Right lobe of liver (tissue), 4 donors: ENCODE measurements around the gene CTIF.

Experiments used
- POLR2A ChIP-seq: fragments of 450-650 bp; IDR thresholded peaks from one replicate; pipeline ENCODE4 v1.6.1; 2017; ENCODE audit warnings: antibody characterized with exemption, mild to moderate bottlenecking
- TF ChIP-seq, protein P1 (sequence below), 4 donors: fragments of 200-600 bp in 3 of 4; fragments of 450-650 bp in 1 of 4; IDR thresholded peaks; one replicate each; pipeline versions ENCODE4 v1.5.1 to v1.8.0; 2016 to 2022; ENCODE audit warnings: antibody characterized with exemption in 4 of 4, mild to moderate bottlenecking in 2 of 4
- donor health status: DM: no; HTN: no; CAD: no.
- donor health status: DM: no; HTN: no; CAD: no.
- donor health status: DM: no; HTN: yes; CAD: no.

- TF ChIP-seq, protein P1, sequence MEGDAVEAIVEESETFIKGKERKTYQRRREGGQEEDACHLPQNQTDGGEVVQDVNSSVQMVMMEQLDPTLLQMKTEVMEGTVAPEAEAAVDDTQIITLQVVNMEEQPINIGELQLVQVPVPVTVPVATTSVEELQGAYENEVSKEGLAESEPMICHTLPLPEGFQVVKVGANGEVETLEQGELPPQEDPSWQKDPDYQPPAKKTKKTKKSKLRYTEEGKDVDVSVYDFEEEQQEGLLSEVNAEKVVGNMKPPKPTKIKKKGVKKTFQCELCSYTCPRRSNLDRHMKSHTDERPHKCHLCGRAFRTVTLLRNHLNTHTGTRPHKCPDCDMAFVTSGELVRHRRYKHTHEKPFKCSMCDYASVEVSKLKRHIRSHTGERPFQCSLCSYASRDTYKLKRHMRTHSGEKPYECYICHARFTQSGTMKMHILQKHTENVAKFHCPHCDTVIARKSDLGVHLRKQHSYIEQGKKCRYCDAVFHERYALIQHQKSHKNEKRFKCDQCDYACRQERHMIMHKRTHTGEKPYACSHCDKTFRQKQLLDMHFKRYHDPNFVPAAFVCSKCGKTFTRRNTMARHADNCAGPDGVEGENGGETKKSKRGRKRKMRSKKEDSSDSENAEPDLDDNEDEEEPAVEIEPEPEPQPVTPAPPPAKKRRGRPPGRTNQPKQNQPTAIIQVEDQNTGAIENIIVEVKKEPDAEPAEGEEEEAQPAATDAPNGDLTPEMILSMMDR (IDR thresholded peaks at IDR 0.05): no peak
- TF ChIP-seq POLR2A: no peak
Observed at GRCh38 chr18:48608581-48608980, 69.8 kb downstream of the CTIF start.
